GM18951 (cell line): ENCODE data around the gene CEL.
A peak's percentile ranks its signal among the peaks of the same experiment; 100 is the strongest.
"Not testable (repeated sequence)": the region's sequence is repeated elsewhere in the genome, so short reads cannot be mapped to it uniquely, and the experiment has no call there.

Experiments used
- POLR2A ChIP-seq: IDR thresholded peaks from 4 replicates; pipeline ENCODE4 v1.6.1; 2011; ENCODE audit warnings: mild to moderate bottlenecking; ENCODE audit not compliant: insufficient read length, insufficient read depth; ENCODE audit errors: extremely low read depth
- in situ Hi-C: fragments of 300-500 bp; cut with MboI; formaldehyde crosslinking; loops from one replicate; pipeline ENCODE4 v1.12.0; 2022; ENCODE audit warnings: low sequenced_read_pairs, mixed read lengths, inconsistent platforms; ENCODE audit not compliant: unreplicated experiment

Gene CEL

DNA sequence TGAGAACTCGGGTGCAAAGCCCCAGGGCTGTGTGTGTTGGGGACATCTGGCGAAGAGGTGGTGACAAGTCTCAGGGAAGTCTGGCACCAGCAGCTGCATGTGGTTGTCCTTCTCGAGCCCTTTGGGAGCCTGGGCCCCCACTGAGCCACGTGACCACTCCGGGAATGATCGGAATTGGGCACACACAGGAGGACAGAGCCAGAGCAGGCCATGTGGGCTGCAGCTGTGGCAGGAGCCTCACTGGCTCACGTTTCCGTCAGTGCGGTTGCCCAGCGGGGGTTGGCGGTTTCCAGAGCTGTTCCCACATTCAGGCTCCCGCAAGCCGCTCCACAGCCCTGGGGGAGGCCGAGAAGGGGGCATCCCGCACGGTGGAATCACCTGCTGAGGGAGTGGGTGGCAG lies 6.8 kb upstream of the CEL start:
- TF ChIP-seq POLR2A: no peak
- in situ Hi-C loops: no loop called here

DNA sequence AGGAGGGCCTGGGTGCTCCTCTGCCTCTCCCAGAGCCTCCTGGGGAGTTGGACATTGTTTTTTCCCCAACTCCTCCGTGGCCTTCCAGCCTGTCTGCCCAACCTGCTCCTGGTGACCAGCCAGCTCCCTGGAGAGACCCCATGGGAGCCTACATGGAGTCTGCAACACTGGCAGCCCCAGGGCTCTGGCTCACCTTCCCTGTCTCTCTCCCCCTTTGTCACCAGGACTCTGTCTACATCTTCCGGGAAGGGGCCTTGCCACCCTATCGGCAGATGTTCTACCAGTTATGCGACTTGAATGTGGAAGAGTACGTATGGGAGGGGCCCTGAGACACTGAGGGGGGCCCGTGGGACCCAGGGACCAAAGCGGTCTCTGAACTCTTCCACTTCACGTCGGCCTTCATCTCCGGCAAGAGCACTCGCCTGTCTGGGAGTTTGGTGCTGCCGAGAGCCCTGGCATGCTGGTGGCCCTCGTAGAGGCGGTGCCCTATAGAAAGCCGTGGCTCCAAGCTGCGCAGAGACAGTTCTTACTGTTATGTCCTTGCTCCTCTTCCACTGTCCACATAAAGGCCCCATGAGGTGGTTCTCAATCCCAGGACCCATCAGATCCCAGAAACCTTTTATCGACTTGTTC lies 5.9 kb upstream of the CEL start:
- no peak for TF ChIP-seq POLR2A
- in situ Hi-C loops: no loop called here

DNA sequence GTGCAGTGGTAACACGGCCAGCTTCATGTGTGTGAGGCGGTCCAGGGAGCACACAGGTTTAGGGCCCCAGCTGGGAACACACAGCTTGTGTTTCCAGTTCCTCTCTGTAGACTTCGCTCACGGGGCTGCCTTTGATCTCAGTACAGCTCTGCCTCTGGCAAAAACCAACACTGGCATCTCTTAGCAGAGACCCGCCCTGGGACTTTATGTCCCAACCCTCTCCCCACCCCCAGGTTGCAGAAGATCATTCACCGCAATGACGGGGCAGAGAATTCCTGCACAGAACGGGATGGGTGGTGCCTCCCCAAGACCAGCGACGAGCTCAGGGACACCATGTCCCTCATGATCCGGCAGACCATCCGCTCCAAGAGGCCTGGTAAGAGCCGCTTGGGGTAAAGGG lies 5.2 kb upstream of the CEL start:
- no peak for TF ChIP-seq POLR2A

DNA sequence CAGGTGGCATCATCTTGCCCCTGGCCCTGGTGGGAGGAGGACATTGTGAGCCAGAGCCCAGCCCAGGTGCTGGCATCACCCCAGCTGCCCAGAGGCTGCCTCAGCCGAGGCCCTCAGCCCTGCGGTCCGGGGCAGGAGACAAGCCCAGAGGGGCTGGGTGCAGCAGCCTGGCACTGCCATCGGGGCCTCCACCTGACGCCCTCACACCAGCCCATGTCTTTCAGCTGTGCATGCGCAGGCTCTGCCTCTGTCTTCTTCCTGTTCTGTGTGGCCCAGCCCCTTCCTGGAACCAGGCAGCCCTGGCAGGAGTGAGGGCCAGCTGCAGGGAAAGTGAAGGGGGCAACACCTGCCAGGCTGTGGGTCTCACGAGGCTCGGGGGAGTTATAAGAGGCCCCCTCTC lies 4.8 kb upstream of the CEL start:
- TF ChIP-seq POLR2A: no peak
- in situ Hi-C loops: no loop called here

More for the DNA sequence above, 5.2 kb upstream of the CEL start:
- in situ Hi-C loops: no loop called here

DNA sequence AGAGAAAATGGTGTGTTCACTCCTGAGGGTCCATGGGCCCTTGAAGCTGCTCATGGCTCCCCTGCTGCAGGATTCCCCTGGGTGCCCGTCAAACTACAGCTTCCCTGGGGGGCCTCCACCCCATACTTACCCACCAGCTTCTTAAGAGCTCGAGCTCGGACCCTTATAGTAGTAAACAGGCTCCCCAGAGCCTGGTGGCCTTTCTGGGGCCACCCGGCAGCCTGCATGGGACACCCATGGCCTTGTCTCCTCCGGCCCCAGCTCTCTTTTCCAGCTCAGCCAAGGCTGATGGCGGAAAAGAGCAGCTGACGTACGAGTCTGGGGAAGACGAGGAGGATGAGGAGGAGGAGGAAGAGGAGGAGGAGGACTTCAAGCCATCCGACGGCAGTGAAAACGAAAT lies 4.2 kb upstream of the CEL start:
- TF ChIP-seq POLR2A: no peak
- in situ Hi-C loops: no loop called here

DNA sequence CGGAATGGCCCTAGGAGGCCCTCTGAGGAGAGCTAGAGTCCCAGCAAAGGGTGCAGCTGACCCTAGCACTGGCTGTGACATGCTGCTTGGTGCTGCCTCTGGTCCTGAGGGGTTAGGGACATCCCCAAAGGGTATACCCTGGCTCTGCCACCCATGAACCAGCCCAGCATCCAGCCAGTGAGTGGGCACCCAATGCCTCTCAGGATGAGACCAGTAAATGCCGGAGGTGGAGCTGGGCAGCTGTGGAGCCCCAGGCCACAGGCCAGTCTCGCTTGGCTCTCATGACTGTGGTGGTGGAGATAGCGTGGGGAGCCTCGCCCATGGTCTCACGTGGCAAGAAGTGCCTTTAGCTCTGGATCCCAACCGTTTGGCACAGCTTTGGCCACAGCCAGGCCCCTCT lies 3.7 kb upstream of the CEL start:
- no peak for TF ChIP-seq POLR2A
- in situ Hi-C loops: no loop called here

DNA sequence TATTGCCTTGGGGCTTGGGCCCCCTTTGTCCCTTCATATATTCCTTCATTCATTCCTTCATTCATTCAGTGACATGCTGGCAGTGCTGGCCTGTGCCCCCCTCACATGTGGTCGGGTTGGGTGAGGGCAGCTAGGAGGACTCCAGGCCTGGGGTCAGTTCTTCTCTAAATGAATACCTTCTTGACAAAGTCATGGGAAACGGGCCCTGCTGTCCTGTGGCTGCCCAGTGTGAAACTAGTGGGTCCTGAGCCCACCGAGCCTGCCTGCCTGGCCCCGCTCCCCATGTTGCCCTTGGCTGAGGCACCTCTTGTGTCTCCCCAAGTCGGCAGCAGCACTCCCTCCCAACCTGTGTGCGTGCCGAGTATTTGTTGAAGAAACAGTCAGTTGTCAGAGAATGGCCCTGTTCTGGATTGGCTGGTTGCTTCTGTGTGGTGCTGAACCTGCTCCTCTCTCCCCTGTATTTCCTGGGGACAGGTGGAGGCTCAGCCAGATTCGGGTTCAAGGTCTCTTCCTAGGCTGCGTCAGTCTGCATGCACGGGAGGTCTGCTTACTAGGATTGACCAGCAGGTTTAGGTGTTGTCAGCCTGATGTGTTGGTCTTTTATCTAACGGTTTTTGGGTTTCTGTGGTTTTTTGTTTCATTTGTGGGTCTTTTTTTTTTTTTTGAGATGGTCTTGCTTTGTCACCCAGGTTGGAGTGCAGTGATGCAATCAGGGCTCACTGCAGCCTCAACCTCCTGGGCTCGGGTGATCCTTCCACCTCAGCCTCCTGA lies 3.0 kb upstream of the CEL start:
- peak; percentile 10 for TF ChIP-seq POLR2A

DNA sequence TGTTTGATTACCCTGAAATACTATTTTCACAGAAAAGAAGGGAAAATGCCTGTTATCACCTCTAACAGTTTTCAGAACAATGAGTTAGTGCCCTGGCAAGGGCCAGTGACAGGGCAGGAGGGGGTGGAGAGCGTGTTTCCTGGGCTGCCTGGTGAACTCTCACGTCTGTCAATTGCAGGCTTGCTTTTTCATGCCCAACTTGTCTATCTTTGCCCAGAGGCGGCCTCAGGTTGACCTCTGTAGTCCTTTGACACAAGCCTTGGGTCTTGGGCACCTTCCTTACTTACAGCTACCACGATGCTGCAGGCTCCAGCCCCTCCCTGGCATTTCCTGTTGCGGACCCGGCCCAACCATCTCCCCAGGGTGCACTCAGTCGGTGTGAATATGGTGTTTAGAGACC lies 2.2 kb upstream of the CEL start:
- in situ Hi-C loops: no loop called here
- no peak for TF ChIP-seq POLR2A

More for the DNA sequence above, 3.0 kb upstream of the CEL start:
- in situ Hi-C loops: no loop called here

DNA sequence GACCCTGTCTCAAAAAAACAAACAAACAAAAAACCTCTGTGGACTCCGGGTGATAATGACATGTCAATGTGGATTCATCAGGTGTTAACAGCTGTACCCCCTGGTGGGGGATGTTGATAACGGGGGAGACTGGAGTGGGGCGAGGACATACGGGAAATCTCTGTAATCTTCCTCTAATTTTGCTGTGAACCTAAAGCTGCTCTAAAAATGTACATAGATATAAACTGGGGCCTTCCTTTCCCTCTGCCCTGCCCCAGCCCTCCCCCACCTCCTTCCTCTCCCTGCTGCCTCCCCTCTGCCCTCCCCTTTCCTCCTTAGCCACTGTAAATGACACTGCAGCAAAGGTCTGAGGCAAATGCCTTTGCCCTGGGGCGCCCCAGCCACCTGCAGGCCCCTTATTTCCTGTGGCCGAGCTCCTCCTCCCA lies 1.4 kb upstream of the CEL start:
- TF ChIP-seq POLR2A: no peak
- in situ Hi-C loops: no loop called here

DNA sequence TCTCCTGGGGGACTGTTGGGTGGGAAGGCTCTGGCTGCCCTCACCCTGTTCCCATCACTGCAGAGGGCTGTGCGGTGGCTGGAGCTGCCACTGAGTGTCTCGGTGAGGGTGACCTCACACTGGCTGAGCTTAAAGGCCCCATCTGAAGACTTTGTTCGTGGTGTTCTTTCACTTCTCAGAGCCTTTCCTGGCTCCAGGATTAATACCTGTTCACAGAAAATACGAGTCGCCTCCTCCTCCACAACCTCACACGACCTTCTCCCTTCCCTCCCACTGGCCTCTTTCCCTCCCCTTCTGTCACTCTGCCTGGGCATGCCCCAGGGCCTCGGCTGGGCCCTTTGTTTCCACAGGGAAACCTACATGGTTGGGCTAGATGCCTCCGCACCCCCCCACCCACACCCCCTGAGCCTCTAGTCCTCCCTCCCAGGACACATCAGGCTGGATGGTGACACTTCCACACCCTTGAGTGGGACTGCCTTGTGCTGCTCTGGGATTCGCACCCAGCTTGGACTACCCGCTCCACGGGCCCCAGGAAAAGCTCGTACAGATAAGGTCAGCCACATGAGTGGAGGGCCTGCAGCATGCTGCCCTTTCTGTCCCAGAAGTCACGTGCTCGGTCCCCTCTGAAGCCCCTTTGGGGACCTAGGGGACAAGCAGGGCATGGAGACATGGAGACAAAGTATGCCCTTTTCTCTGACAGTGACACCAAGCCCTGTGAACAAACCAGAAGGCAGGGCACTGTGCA lies 590 bp upstream of the CEL start:
- in situ Hi-C loops: not testable (repeated sequence)

DNA sequence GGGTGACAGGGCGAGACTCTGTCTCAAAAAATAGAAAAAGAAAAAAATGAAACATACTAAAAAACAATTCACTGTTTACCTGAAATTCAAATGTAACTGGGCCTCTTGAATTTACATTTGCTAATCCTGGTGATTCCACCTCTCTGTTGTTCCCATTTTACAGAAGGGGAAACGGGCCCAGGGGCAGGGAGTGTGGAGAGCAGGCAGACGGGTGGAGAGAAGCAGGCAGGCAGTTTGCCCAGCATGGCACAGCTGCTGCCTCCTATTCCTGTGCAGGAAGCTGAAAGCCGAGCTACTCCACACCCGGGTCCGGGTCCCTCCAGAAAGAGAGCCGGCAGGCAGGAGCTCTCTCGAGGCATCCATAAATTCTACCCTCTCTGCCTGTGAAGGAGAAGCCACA lies 788 bp downstream of the CEL start:
- in situ Hi-C loops: not testable (repeated sequence)

DNA sequence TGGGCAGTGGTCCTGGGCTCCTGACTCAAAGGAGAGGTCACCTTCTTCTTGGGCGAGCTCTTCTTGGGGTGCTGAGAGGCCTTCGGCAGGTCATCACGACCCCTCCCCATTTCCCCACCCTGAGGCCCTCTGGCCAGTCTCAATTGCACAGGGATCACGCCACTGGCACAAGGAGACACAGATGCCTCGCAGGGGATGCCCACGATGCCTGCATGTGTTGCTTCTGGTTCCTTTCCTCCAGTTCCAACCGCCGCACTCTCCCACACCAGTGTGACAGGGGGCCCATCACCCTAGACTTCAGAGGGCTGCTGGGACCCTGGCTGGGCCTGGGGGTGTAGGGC lies 1.3 kb downstream of the CEL start:
- TF ChIP-seq POLR2A: no peak
- in situ Hi-C loops: no loop called here

DNA sequence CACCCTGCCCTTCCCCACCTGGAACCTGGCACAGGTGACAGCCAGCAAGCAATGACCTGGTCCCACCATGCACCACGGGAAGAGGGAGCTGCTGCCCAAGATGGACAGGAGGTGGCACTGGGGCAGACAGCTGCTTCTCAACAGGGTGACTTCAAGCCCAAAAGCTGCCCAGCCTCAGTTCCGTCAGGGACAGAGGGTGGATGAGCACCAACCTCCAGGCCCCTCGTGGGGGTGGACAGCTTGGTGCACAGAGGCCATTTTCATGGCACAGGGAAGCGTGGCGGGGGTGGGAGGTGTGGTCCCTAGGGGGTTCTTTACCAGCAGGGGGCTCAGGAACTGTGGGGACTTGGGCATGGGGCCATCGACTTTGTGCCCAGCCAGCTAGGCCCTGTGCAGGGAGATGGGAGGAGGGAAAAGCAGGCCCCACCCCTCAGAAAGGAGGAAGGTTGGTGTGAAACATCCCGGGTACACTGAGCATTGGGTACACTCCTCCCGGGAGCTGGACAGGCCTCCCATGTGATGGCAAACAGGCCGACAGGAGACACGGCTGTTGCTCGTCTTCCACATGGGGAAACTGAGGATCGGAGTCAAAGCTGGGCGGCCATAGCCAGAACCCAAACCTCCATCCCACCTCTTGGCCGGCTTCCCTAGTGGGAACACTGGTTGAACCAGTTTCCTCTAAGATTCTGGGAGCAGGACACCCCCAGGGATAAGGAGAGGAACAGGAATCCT lies 1.9 kb downstream of the CEL start:
- in situ Hi-C loops: no loop called here
- no peak for TF ChIP-seq POLR2A

DNA sequence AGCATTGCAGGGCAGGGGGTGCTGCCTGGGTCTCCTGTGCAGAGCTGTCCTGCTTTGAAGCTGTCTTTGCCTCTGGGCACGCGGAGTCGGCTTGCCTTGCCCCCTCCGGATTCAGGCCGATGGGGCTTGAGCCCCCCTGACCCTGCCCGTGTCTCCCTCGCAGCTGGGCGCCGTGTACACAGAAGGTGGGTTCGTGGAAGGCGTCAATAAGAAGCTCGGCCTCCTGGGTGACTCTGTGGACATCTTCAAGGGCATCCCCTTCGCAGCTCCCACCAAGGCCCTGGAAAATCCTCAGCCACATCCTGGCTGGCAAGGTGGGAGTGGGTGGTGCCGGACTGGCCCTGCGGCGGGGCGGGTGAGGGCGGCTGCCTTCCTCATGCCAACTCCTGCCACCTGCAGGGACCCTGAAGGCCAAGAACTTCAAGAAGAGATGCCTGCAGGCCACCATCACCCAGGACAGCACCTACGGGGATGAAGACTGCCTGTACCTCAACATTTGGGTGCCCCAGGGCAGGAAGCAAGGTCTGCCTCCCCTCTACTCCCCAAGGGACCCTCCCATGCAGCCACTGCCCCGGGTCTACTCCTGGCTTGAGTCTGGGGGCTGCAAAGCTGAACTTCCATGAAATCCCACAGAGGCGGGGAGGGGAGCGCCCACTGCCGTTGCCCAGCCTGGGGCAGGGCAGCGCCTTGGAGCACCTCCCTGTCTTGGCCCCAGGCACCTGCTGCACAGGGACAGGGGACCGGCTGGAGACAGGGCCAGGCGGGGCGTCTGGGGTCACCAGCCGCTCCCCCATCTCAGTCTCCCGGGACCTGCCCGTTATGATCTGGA lies 2.7 kb downstream of the CEL start:
- in situ Hi-C loops: no loop called here
- TF ChIP-seq POLR2A: no peak
